ENCODE measurements around the gene PRPF39.
"Not testable (repeated sequence)": the region's sequence is repeated elsewhere in the genome, so short reads cannot be mapped to it uniquely, and the experiment has no call there.

PRPF39 gene

GRCh38 chr14:45083976-45084722 is at the start of gene PRPF39:
TSS of gene PRPF39 (plus strand) at chr14:45084116. CDS start at chr14:45095240, 11,124 bp downstream.
- in situ Hi-C loops (cut with MboI; ENCODE audit: low sequenced_read_pairs), result no loop called here

- in situ Hi-C loops (cut with MboI; ENCODE audit: low sequenced_read_pairs), result no loop called here
Measured at GRCh38 chr14:45034730-45035129, 49.2 kb upstream of the PRPF39 start.

- in situ Hi-C loops (cut with MboI; ENCODE audit: low sequenced_read_pairs), result no loop called here
Measured at GRCh38 chr14:45038256-45038655, 45.7 kb upstream of the PRPF39 start.

GRCh38 chr14:45038865-45039264 is 45.1 kb upstream of the PRPF39 start:
- in situ Hi-C loops (cut with MboI; ENCODE audit: low sequenced_read_pairs), result no loop called here

GRCh38 chr14:45039390-45039789 is 44.5 kb upstream of the PRPF39 start:
- in situ Hi-C loops (cut with MboI; ENCODE audit: low sequenced_read_pairs), result no loop called here

GRCh38 chr14:45041641-45042040 is 42.3 kb upstream of the PRPF39 start:
- in situ Hi-C loops (cut with MboI; ENCODE audit: low sequenced_read_pairs), result no loop called here

- in situ Hi-C loops (cut with MboI; ENCODE audit: low sequenced_read_pairs), result no loop called here
Measured at GRCh38 chr14:45044638-45045037, 39.3 kb upstream of the PRPF39 start.

- in situ Hi-C loops (cut with MboI; ENCODE audit: low sequenced_read_pairs), result no loop called here
Measured at GRCh38 chr14:45048385-45048784, 35.5 kb upstream of the PRPF39 start.

GRCh38 chr14:45051180-45051579 is 32.7 kb upstream of the PRPF39 start:
- in situ Hi-C loops (cut with MboI; ENCODE audit: low sequenced_read_pairs), result no loop called here

- in situ Hi-C loops (cut with MboI; ENCODE audit: low sequenced_read_pairs), result no loop called here
Measured at GRCh38 chr14:45051896-45052295, 32.0 kb upstream of the PRPF39 start.

GRCh38 chr14:45057349-45057748 is 26.6 kb upstream of the PRPF39 start:
- in situ Hi-C loops (cut with MboI; ENCODE audit: low sequenced_read_pairs), result no loop called here

- in situ Hi-C loops (cut with MboI; ENCODE audit: low sequenced_read_pairs), result no loop called here
Measured at GRCh38 chr14:45057881-45058364, 26.0 kb upstream of the PRPF39 start.

GRCh38 chr14:45060551-45060950 is 23.4 kb upstream of the PRPF39 start:
- in situ Hi-C loops (cut with MboI; ENCODE audit: low sequenced_read_pairs), result no loop called here

- in situ Hi-C loops (cut with MboI; ENCODE audit: low sequenced_read_pairs), result no loop called here
Measured at GRCh38 chr14:45065540-45065939, 18.4 kb upstream of the PRPF39 start.

GRCh38 chr14:45065956-45066355 is 18.0 kb upstream of the PRPF39 start:
- in situ Hi-C loops (cut with MboI; ENCODE audit: low sequenced_read_pairs), result no loop called here

- in situ Hi-C loops (cut with MboI; ENCODE audit: low sequenced_read_pairs), result no loop called here
Measured at GRCh38 chr14:45066667-45067066, 17.2 kb upstream of the PRPF39 start.

GRCh38 chr14:45068396-45068795 is 15.5 kb upstream of the PRPF39 start:
- in situ Hi-C loops (cut with MboI; ENCODE audit: low sequenced_read_pairs), result no loop called here

- in situ Hi-C loops (cut with MboI; ENCODE audit: low sequenced_read_pairs), result no loop called here
Measured at GRCh38 chr14:45070215-45070614, 13.7 kb upstream of the PRPF39 start.

GRCh38 chr14:45072126-45072525 is 11.8 kb upstream of the PRPF39 start:
- in situ Hi-C loops (cut with MboI; ENCODE audit: low sequenced_read_pairs), result no loop called here

GRCh38 chr14:45073231-45073879 is 10.6 kb upstream of the PRPF39 start:
- in situ Hi-C loops (cut with MboI; ENCODE audit: low sequenced_read_pairs), result no loop called here

- in situ Hi-C loops (cut with MboI; ENCODE audit: low sequenced_read_pairs), result no loop called here
Measured at GRCh38 chr14:45078323-45078722, 5.6 kb upstream of the PRPF39 start.

- in situ Hi-C loops (cut with MboI; ENCODE audit: low sequenced_read_pairs), result not testable (repeated sequence)
Measured at GRCh38 chr14:45080416-45080968, 3.4 kb upstream of the PRPF39 start.

All from HL-60/S4 treated with phorbol 12-myristate 13-acetate at 8.2 ng/mL for 4 days and 3 days (cell line).